Lower leg skin (tissue), 3 donors: ENCODE results near the gene SCEL.

Experiments used
- POLR2A ChIP-seq, 2 donors: fragments of 450-650 bp; IDR thresholded peaks; one replicate each; pipeline ENCODE4 v1.6.1; 2016 to 2017; ENCODE audit warnings: antibody characterized with exemption in 2 of 2, mild to moderate bottlenecking in 1 of 2, moderate library complexity in 1 of 2
- TF ChIP-seq, protein P1 (sequence below), 3 donors: fragments of 450-650 bp; IDR thresholded peaks; one replicate each; pipeline ENCODE4 v1.5.1; 2016; ENCODE audit warnings: antibody characterized with exemption in 3 of 3, mild to moderate bottlenecking in 3 of 3, moderate library complexity in 2 of 3

DNA sequence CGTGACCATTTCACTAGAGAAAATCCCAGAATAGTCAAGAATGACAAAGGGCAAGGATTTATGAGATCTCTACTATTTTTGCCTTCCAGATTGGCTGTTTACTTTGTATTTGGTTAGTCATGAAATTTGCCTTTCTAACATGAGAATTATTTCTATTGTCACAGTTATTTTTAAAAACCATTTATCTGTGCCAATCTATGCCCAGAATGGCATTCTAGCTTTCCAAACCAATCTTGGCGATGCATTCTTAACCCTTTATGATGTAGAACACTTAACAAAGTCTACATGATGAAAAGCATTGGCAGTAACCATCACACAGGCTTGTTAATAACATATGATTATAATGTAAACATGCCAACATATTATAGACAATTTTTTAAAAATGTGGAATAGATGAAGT is 65.2 kb downstream of the SCEL start:
- TF ChIP-seq, protein P1, sequence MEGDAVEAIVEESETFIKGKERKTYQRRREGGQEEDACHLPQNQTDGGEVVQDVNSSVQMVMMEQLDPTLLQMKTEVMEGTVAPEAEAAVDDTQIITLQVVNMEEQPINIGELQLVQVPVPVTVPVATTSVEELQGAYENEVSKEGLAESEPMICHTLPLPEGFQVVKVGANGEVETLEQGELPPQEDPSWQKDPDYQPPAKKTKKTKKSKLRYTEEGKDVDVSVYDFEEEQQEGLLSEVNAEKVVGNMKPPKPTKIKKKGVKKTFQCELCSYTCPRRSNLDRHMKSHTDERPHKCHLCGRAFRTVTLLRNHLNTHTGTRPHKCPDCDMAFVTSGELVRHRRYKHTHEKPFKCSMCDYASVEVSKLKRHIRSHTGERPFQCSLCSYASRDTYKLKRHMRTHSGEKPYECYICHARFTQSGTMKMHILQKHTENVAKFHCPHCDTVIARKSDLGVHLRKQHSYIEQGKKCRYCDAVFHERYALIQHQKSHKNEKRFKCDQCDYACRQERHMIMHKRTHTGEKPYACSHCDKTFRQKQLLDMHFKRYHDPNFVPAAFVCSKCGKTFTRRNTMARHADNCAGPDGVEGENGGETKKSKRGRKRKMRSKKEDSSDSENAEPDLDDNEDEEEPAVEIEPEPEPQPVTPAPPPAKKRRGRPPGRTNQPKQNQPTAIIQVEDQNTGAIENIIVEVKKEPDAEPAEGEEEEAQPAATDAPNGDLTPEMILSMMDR (IDR thresholded peaks at IDR 0.05) = no peak
- TF ChIP-seq POLR2A (IDR thresholded peaks at IDR 0.05) = no peak
